ENCODE data around the gene MC2R.
A peak's percentile ranks its signal among the peaks of the same experiment; 100 is the strongest.

Gene MC2R

DNA sequence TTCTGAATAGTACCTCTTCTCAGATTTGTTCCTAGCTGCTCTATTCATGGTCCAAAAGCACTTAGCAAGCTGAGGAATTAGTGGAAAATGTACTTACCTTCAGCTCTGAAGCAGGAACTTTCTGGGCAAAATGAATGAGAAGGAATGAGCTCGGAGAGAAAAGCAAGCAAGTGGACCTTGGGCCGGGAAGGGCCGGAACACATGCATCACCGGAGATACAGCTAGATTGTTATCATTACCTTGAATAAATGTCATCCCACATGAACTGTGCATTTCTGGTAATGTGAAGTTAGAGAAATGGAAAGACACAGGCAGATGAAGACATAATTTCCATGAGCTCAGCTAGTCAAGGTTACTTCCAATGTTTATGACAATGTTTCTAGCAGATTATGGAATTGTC lies at the start of gene MC2R:
Gene MC2R, minus strand, starts transcription at position 146 of the 400 bp plus-strand sequence. CDS start 30,018 bp downstream, outside the sequence.
- no peak for DNase-seq

GRCh38 chr18:13945811-13946210 lies 30.5 kb upstream of the MC2R start:
- no peak for DNase-seq

DNA sequence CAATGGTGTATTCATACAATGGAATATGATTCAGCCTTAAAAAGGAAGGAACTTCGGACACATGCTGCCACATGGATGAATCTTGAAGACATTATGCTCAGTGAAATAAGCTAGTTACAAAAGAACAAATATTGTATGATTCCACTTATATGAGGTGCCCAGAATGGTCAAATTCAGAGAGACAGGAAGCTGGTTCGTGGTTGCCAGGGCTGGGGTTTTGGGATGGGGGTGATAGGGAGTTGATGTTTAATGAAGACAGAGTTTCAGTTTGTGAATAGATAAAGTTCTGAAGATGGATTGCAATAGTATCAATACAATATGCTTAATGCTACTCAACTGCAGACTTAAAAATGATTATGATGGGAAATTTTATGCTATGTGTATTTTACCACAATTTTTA lies 28.0 kb upstream of the MC2R start:
- no peak for DNase-seq

- DNase-seq = no peak
Observed at GRCh38 chr18:13940326-13940725, 25.0 kb upstream of the MC2R start.

- no peak for DNase-seq
Observed at GRCh38 chr18:13934676-13935075, 19.3 kb upstream of the MC2R start.

GRCh38 chr18:13934058-13934457 lies 18.7 kb upstream of the MC2R start:
- no peak for DNase-seq

GRCh38 chr18:13932285-13933025 lies 17.1 kb upstream of the MC2R start:
- no peak for DNase-seq

GRCh38 chr18:13930964-13931363 lies 15.6 kb upstream of the MC2R start:
- no peak for DNase-seq

GRCh38 chr18:13923221-13923620 lies 7.9 kb upstream of the MC2R start:
- DNase-seq = no peak

- DNase-seq = no peak
Observed at GRCh38 chr18:13918898-13919297, 3.6 kb upstream of the MC2R start.

GRCh38 chr18:13917401-13917800 lies 2.1 kb upstream of the MC2R start:
- no peak for DNase-seq

DNA sequence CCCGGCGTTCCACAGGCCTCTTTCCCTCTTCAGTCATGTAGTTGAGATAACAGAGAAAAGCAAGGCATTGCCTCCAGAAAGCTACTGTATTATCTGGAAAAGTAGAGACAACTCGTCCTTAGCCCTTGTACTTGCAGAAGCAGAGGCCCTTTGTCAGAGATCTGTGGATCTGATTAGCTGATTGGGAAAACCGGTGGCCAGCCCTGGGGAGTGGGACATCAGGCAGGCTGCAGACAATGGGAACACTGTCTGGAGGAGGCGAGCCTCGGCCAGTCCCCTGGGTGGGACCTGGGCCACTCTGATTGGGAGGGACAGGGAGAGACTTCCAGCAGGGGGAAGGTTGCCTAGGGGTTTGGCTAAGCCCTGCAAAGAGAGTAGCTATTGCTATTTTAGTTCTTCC lies 1.2 kb upstream of the MC2R start:
- DNase-seq = no peak

GRCh38 chr18:13915995-13916431 lies 677 bp upstream of the MC2R start:
- peak; percentile 58 for DNase-seq

- DNase-seq = no peak
Observed at GRCh38 chr18:13914756-13915155, 580 bp downstream of the MC2R start.

DNA sequence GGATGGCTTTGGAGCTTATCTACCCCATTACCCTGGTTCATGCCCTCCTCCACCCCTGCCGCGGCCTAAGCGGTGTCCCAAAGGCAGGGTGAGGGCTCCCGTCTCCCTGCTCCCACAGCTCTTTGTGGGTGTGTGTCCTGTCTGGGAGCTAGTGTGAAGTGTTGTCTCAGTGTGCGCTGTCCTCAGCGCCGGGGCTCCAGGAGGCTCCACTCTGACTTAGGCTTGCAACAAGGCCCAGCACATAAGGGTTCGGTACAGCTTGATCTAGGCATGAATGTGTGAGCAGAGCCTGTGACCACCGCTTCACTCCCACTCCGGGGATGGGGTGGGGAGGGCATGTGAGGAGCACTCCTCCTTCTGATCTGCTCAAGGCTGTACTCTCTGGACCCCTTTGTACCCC lies 1.2 kb downstream of the MC2R start:
- DNase-seq = no peak

DNA sequence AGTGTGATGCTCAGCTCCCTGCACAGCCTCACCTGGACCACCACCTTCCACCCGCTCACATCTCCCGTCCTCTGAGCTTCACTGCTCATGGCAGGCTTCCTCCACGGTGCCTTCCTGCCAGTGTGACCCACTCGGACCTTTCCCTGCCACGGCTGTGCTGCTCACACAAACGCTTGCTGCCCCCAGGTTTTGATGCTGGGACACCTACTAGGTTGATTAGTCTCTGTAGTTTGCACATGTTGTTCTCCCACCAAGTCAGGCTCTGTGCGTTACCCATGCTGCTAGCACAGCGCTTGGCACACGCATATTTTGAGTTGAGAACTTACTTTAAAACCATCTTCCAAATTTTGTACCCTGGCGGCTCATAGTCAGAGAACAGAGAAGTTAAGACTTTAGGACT lies 2.1 kb downstream of the MC2R start:
- no peak for DNase-seq

DNA sequence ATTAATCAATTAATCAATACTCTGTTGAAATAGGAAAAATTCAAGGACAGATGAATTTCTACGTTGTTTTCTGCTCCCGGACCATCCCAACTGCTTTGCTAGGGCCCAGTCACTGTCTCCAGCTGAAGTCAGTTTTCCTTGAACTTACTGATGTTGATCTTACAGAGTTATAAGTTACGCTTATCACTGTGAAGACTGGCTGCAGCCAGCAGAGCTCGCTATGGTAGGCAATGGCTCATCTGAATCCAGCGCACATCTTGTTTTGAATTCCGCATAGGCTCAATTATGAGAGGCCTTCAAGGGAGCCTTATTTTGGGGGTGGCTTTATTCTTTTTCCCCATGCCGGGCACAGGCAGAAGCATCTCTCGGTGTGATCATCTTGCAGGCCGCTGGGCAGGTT lies 2.7 kb downstream of the MC2R start:
- no peak for DNase-seq

DNA sequence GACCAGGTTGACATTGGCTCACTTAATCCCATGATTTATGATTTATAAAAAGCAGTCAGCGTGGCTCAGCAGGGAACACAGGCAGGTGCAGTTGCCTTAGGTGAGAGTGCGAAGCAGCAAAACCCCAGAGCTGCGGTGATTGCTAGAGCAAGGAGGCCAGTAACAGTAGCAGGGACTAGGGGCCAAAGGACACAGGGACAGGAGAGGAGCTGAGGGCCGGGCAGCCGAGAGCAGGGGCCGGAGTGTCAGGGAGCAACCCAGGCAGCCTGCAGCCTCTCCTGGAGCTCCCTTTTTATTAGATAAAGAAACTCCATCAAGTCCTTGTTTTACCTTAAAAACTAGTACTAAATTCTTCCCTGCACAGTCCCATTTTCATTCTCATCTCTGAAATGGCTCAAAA lies 4.3 kb downstream of the MC2R start:
- DNase-seq = no peak

- DNase-seq = no peak
Observed at GRCh38 chr18:13910501-13910900, 4.8 kb downstream of the MC2R start.

DNA sequence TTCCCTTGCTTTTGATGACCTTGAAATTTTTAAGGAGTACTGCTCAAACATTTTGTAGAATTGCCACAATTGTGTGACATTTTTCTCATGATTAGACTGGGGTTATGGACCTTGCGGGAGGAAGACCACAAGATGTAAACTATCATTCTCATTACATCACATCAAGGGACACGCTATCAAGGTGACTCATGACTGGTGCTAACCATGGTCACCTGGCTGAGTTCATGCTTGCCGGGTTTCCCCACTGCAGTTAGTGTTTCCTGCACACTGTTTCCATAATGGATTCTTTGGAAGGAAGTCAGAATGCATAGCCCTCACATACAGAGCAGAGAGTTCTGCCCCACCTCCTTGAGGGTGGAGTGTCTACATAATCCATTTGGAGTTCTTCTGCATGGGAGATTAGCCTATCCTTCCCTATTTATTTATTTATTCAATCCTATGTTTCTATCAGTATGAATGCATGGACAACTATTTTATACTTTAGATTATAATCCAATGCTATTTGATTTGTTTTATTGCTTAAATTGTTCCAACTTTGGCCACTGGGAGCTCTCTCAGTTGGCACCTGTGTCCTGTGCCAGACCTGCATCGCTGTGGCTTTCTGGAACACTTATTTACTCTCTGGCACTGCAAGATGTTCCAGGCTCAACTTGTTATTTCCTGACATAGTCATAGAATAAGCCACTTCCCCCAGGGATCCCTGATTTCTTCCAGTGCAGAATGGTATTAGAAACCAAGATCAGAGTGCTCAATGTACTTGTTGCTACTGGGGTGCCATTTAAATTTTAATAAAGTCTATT lies 6.0 kb downstream of the MC2R start:
- no peak for DNase-seq

DNA sequence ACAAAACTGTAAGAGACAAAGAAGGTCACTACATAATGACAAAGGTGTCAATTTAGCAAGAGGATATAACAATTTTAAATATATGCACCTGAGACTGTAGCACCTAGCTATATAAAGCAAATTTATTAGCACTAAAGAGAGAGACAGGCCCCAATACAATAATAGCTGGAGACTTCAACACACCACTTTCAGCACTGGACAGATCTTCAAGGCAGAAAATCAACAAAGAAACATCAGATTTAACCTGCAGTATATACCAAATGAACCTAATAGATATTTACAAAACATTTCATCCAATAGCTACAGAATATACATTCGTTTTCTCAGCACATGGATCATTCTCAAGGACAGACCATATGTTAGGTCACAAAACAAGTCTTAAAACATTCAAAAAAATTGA lies 14.7 kb downstream of the MC2R start:
- DNase-seq = no peak

- no peak for DNase-seq
Observed at GRCh38 chr18:13895505-13896033, 19.8 kb downstream of the MC2R start.

- DNase-seq = no peak
Observed at GRCh38 chr18:13894531-13894930, 20.8 kb downstream of the MC2R start.

GRCh38 chr18:13893418-13893760 lies 21.9 kb downstream of the MC2R start:
- no peak for DNase-seq
